Fibroblast of the conjunctiva (primary cell): Measurements from ENCODE around the gene NT5DC4.
A peak's percentile ranks its signal among the peaks of the same experiment; 100 is the strongest.

Experiments used
- DNase-seq: peaks from one replicate; pipeline ENCODE4 v3.0.0-alpha.2; 2010; ENCODE audit warnings: low read depth

The NT5DC4 gene

GRCh38 chr2:112754564-112754963 lies 33.7 kb downstream of the NT5DC4 start:
- DNase-seq = no peak

- no peak for DNase-seq
Measured at GRCh38 chr2:112755444-112755843, 34.6 kb downstream of the NT5DC4 start.

GRCh38 chr2:112756207-112756606 lies 35.4 kb downstream of the NT5DC4 start:
- DNase-seq = no peak

- no peak for DNase-seq
Measured at GRCh38 chr2:112757265-112757664, 36.4 kb downstream of the NT5DC4 start.

- DNase-seq = no peak
Measured at GRCh38 chr2:112758711-112759110, 37.9 kb downstream of the NT5DC4 start.

- no peak for DNase-seq
Measured at GRCh38 chr2:112760149-112760548, 39.3 kb downstream of the NT5DC4 start.

- no peak for DNase-seq
Measured at GRCh38 chr2:112762276-112762675, 41.5 kb downstream of the NT5DC4 start.

GRCh38 chr2:112764071-112765044 lies 43.5 kb downstream of the NT5DC4 start, which contains the start of gene CKAP2L:
CKAP2L (minus strand) TSS chr2:112764609; CDS start chr2:112764598, 11 bp downstream.
- DNase-seq = peak; percentile 97

GRCh38 chr2:112765251-112765650 lies 44.4 kb downstream of the NT5DC4 start:
- no peak for DNase-seq

GRCh38 chr2:112767693-112768330 lies 47.0 kb downstream of the NT5DC4 start:
- DNase-seq = no peak

GRCh38 chr2:112768432-112768831 lies 47.6 kb downstream of the NT5DC4 start:
- DNase-seq = no peak

- DNase-seq = no peak
Measured at GRCh38 chr2:112772322-112772721, 51.5 kb downstream of the NT5DC4 start.

GRCh38 chr2:112772911-112773475 lies 52.2 kb downstream of the NT5DC4 start:
- no peak for DNase-seq

GRCh38 chr2:112773556-112773955 lies 52.7 kb downstream of the NT5DC4 start:
- DNase-seq = no peak

GRCh38 chr2:112774536-112775285 lies 53.9 kb downstream of the NT5DC4 start:
- no peak for DNase-seq

GRCh38 chr2:112776113-112776512 lies 55.3 kb downstream of the NT5DC4 start:
- no peak for DNase-seq

GRCh38 chr2:112777036-112777435 lies 56.2 kb downstream of the NT5DC4 start:
- no peak for DNase-seq

GRCh38 chr2:112779598-112779997 lies 58.8 kb downstream of the NT5DC4 start:
- DNase-seq = no peak

GRCh38 chr2:112782234-112782799 lies 61.5 kb downstream of the NT5DC4 start:
- DNase-seq = no peak

GRCh38 chr2:112783187-112783714 lies 62.4 kb downstream of the NT5DC4 start:
- DNase-seq = no peak
